Forelimb muscle (tissue), 1 donor: ENCODE data around the gene CCDC178. TPM values are rescaled to one million over a fixed set of nuclear protein-coding genes. Genes with fewer than 3 reads are reported as not detected.

ENCODE experiments used
- DNase-seq: peaks from one replicate; pipeline ENCODE4 v3.0.0-alpha.2; 2013; ENCODE audit warnings: low read depth
- polyA plus RNA-seq: library from polyadenylated mRNA; unstranded; fragments of 120-200 nt; gene quantifications from one replicate; pipeline ENCODE4 v1.2.1, GENCODE V29; 2013; ENCODE audit not compliant: insufficient read length

The CCDC178 gene
- polyA plus RNA-seq, 1 donor = 0.19 TPM

- DNase-seq = no peak
Observed at GRCh38 chr18:33116376-33116775, 324.1 kb downstream of the CCDC178 start.

- DNase-seq = no peak
Observed at GRCh38 chr18:33115917-33116316, 324.6 kb downstream of the CCDC178 start.

GRCh38 chr18:33115476-33115875 is 325.0 kb downstream of the CCDC178 start:
- no peak for DNase-seq

GRCh38 chr18:33114749-33115148 is 325.8 kb downstream of the CCDC178 start:
- DNase-seq = no peak

- DNase-seq = no peak
Observed at GRCh38 chr18:33113416-33113815, 327.1 kb downstream of the CCDC178 start.

GRCh38 chr18:33107511-33107910 is 333.0 kb downstream of the CCDC178 start:
- DNase-seq = no peak

- no peak for DNase-seq
Observed at GRCh38 chr18:33101316-33101715, 339.2 kb downstream of the CCDC178 start.

- DNase-seq = no peak
Observed at GRCh38 chr18:33099626-33100025, 340.9 kb downstream of the CCDC178 start.

GRCh38 chr18:33097126-33097525 is 343.4 kb downstream of the CCDC178 start:
- DNase-seq = no peak

GRCh38 chr18:33090461-33090860 is 350.1 kb downstream of the CCDC178 start:
- no peak for DNase-seq

- no peak for DNase-seq
Observed at GRCh38 chr18:33076601-33077000, 363.9 kb downstream of the CCDC178 start.

- no peak for DNase-seq
Observed at GRCh38 chr18:33074125-33074524, 366.4 kb downstream of the CCDC178 start.

- DNase-seq = no peak
Observed at GRCh38 chr18:33062834-33063364, 377.6 kb downstream of the CCDC178 start.

GRCh38 chr18:33052886-33053285 is 387.6 kb downstream of the CCDC178 start:
- no peak for DNase-seq

GRCh38 chr18:33051407-33051806 is 389.1 kb downstream of the CCDC178 start:
- DNase-seq = no peak

- DNase-seq = no peak
Observed at GRCh38 chr18:33040213-33040612, 400.3 kb downstream of the CCDC178 start.

GRCh38 chr18:33034945-33035344 is 405.6 kb downstream of the CCDC178 start:
- no peak for DNase-seq

- no peak for DNase-seq
Observed at GRCh38 chr18:33034212-33034611, 406.3 kb downstream of the CCDC178 start.

GRCh38 chr18:33022370-33022769 is 418.2 kb downstream of the CCDC178 start:
- DNase-seq = no peak

- no peak for DNase-seq
Observed at GRCh38 chr18:33020877-33021276, 419.6 kb downstream of the CCDC178 start.

- DNase-seq = no peak
Observed at GRCh38 chr18:33014060-33014796, 426.3 kb downstream of the CCDC178 start.

- no peak for DNase-seq
Observed at GRCh38 chr18:33010149-33010548, 430.4 kb downstream of the CCDC178 start.

- DNase-seq = no peak
Observed at GRCh38 chr18:32998921-32999320, 441.6 kb downstream of the CCDC178 start.

GRCh38 chr18:32998285-32998684 is 442.2 kb downstream of the CCDC178 start:
- no peak for DNase-seq
